Upper lobe of left lung (tissue), 4 donors: ENCODE results near the gene STIMATE.

Source experiments
- POLR2A ChIP-seq, 4 donors: fragments of 450-650 bp; IDR thresholded peaks; one replicate each; pipeline ENCODE4 v1.5.1; 2016 to 2017; ENCODE audit warnings: antibody characterized with exemption in 4 of 4, mild to moderate bottlenecking in 2 of 4
- POLR2AphosphoS5 ChIP-seq, 2 donors: sonication (generic); formaldehyde crosslinking; IDR thresholded peaks; one replicate each; pipeline ENCODE4 v1.5.1; 2017; ENCODE audit warnings: antibody characterized with exemption in 2 of 2
- TF ChIP-seq, protein P1 (sequence below), 6 experiments: fragments of 450-650 bp in 4 of 6; fragments of 200-600 bp in 2 of 6; sonication (generic) in 2 of 6; IDR thresholded peaks; one replicate each; pipeline ENCODE4 v1.5.1; 2016 to 2019; ENCODE audit warnings: antibody characterized with exemption in 6 of 6

DNA sequence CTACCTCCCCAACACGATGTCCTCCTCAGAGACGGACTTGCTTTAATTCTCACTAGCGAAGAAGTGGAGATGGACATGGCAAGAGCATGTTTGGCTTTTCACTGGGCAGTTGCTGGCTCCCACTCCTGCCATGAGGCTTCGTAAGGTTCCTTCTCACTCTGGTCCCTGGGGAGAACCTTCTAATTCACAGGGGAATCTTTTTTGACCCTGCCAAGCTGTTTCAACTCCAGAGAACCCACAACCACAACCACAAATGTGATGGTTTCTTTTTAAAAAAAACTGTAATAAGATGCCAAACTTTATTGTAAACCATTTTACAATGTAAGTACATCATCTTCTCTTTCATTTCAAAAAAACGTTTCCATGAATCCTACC is 60.9 kb downstream of the STIMATE start:
- TF ChIP-seq, protein P1, sequence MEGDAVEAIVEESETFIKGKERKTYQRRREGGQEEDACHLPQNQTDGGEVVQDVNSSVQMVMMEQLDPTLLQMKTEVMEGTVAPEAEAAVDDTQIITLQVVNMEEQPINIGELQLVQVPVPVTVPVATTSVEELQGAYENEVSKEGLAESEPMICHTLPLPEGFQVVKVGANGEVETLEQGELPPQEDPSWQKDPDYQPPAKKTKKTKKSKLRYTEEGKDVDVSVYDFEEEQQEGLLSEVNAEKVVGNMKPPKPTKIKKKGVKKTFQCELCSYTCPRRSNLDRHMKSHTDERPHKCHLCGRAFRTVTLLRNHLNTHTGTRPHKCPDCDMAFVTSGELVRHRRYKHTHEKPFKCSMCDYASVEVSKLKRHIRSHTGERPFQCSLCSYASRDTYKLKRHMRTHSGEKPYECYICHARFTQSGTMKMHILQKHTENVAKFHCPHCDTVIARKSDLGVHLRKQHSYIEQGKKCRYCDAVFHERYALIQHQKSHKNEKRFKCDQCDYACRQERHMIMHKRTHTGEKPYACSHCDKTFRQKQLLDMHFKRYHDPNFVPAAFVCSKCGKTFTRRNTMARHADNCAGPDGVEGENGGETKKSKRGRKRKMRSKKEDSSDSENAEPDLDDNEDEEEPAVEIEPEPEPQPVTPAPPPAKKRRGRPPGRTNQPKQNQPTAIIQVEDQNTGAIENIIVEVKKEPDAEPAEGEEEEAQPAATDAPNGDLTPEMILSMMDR (IDR thresholded peaks at IDR 0.05) = no peak
- TF ChIP-seq POLR2AphosphoS5 (IDR thresholded peaks at IDR 0.05) (no peak), POLR2A (IDR thresholded peaks at IDR 0.05) (no peak)
